ENCODE measurements around the gene PGAP3.

The PGAP3 gene

DNA sequence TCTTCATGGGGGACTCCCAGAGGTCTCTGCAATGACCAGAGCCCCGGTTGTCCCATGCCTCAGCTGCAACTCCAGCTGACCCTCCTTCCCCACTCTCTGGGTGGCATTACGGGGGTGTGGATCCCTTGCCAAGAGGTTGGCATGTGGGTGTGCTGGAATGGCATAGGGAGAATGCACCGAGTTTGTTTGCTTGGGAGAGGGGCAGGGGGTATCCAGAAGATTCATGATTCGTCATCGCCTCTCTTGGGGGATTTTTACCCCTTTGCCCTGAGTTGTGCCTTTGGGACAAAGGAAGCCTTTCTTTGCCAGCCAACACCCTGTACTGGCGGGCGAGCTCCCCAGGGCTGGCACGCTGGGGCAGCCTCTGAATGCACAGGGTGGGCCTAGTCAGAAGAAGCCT, 18.5 kb upstream of the PGAP3 start:
- no peak overlapping the region for H3K4me3 ChIP-seq (replicated peaks in 1 of 2; ENCODE audit: low read depth in 2 of 2, low read length in 2 of 2)
- TF ChIP-seq, protein P1, sequence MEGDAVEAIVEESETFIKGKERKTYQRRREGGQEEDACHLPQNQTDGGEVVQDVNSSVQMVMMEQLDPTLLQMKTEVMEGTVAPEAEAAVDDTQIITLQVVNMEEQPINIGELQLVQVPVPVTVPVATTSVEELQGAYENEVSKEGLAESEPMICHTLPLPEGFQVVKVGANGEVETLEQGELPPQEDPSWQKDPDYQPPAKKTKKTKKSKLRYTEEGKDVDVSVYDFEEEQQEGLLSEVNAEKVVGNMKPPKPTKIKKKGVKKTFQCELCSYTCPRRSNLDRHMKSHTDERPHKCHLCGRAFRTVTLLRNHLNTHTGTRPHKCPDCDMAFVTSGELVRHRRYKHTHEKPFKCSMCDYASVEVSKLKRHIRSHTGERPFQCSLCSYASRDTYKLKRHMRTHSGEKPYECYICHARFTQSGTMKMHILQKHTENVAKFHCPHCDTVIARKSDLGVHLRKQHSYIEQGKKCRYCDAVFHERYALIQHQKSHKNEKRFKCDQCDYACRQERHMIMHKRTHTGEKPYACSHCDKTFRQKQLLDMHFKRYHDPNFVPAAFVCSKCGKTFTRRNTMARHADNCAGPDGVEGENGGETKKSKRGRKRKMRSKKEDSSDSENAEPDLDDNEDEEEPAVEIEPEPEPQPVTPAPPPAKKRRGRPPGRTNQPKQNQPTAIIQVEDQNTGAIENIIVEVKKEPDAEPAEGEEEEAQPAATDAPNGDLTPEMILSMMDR (IDR thresholded peaks at IDR 0.05; ENCODE audit: low read depth, low read length) = no peak
- DNase-seq (ENCODE audit: low read depth in 2 of 2) = no peak

DNA sequence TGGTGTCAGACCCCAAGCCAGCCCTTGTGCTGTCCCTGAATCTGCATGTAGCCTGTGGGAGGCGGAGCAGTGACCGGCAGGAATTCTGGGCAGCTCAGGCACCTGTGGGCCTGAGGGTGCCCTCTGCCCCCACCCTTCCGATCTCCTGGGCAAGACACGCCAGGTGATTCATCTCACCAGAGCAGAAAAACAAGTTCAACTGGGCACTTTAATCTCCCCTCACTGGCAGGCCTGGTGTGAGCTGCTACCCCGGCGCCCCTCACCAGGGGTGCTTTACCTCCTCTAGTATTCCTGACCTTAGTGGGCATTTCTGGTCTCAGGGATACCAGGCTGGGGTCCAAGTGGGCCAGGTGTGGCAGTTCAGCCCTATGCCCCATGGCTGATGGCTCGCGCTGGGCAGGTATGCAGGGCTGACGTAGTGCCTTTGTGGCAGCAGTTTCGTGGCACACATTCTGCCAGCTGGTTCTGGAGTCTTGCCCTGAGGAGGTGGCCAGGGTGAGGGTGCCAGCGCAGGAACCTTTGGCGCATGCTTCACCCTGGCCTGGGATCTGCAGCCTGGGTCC, 18.0 kb upstream of the PGAP3 start:
- DNase-seq (ENCODE audit: low read depth in 2 of 2) = no peak
- TF ChIP-seq, protein P1 (IDR thresholded peaks at IDR 0.05; ENCODE audit: low read depth, low read length) = no peak
- H3K4me3 ChIP-seq (replicated peaks in 1 of 2; ENCODE audit: low read depth in 2 of 2, low read length in 2 of 2) = no peak overlapping the region

DNA sequence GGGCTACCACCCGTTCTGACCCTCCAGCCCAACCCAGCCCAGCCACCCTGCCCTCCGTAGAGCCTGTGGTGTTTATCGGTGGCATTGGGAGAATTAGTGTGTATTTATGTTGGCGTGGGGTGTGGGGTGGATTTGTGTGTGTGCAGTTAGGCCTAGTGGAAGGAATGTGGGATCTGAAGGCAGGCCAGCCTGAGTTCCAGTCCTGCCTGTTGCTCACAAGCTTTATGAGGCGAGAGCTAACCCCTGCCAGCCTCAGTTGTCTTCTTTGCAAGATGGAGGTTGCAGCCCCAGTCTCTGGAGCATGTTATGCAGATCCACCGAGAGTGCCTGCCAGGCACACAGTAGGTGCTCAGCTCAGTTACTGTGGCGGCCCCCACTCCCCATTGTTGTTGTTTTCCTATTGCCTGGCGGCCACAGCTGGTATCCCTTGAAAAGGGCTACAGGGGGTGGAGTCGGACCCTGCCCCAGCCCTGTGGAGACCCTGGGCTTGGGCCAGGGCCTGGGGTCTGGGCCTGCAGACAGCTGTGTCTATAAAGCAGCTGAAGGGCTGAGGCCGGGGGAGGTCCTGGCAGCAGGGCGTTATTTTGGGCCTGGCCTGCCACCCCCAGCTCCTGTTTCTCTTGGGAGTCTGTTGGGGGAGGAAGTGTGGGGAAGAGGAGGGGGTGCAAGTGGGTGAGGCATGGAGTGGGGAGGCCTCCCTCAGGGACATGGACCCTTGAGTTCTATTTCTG, 17.1 kb upstream of the PGAP3 start:
- DNase-seq (ENCODE audit: low read depth in 2 of 2) = peak; percentile 23 to 31

DNA sequence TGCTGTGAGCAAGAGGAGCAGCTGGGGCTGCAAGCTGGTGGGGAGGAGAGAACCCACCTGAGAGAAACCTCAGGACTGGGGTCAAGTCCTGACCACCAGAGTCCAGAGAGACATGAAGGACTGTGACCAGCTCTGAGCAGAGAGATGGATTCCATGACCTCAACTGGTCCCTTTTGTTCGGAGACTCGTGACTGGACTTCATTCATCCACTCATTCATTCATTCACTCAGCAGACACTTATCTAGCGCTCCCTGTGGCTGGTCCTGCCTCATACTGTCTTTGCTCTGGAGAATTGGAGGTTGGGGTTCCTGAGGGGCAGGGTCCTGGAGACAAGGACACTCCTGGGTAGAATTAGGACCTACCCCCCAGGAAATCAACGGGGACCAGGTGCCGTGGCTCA, 16.1 kb upstream of the PGAP3 start:
- no peak overlapping the region for H3K4me3 ChIP-seq (replicated peaks in 1 of 2; ENCODE audit: low read depth in 2 of 2, low read length in 2 of 2)
- TF ChIP-seq, protein P1 (IDR thresholded peaks at IDR 0.05; ENCODE audit: low read depth, low read length) = no peak
- DNase-seq (ENCODE audit: low read depth in 2 of 2) = no peak

More for the DNA sequence above, 17.1 kb upstream of the PGAP3 start:
- TF ChIP-seq, protein P1 (IDR thresholded peaks at IDR 0.05; ENCODE audit: low read depth, low read length) = no peak
- no peak overlapping the region for H3K4me3 ChIP-seq (replicated peaks in 1 of 2; ENCODE audit: low read depth in 2 of 2, low read length in 2 of 2)

DNA sequence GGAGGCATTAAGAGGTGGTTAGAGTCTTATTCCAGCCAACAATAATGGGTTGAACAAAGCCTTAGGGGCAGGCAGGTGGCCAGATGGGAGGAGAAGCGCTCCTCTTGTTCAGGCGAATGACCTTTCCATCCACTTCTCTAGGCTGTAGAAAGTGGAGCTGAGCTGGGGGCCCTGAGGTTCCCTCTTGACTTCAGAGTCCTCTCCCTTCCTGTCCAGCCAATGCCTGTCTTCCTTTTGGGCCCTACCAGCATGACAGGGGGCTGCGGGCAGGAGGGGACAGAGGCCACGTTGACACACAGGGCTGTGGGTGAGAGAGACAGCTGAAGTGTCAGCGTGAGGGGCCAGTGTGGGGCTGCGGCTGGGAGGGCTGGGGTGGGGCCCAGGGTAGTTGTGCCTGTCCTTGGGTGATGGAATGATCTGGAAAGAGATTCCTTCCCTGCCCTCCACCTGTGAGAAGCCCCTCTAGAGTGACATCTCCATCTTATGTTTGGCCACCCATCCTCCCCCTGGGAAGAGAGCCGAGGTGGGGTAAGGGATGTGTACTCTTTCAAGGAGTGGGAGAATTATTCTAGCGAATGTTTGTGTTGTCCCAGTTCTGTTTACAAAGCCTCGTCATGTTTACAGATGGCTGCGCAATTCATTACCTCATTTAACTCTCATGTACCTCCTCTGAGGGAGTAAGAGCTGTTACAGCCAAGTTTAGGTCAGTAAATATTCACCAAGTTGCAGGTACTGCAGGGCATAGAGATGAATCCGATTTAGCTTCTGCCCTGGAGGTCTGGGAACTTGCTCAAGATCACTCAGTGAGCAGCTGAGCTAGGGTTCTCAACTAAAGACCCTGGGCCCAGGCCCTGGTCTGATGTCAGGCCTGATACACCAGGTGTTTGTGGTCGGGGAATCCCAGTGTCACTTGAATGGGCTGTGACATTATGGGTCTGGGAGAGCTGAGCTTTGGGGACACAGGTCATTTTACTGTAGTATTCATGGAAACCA, 15.3 kb upstream of the PGAP3 start:
- TF ChIP-seq, protein P1 (IDR thresholded peaks at IDR 0.05; ENCODE audit: low read depth, low read length) = no peak
- no peak overlapping the region for H3K4me3 ChIP-seq (replicated peaks in 1 of 2; ENCODE audit: low read depth in 2 of 2, low read length in 2 of 2)
- no peak for DNase-seq (ENCODE audit: low read depth in 2 of 2)

DNA sequence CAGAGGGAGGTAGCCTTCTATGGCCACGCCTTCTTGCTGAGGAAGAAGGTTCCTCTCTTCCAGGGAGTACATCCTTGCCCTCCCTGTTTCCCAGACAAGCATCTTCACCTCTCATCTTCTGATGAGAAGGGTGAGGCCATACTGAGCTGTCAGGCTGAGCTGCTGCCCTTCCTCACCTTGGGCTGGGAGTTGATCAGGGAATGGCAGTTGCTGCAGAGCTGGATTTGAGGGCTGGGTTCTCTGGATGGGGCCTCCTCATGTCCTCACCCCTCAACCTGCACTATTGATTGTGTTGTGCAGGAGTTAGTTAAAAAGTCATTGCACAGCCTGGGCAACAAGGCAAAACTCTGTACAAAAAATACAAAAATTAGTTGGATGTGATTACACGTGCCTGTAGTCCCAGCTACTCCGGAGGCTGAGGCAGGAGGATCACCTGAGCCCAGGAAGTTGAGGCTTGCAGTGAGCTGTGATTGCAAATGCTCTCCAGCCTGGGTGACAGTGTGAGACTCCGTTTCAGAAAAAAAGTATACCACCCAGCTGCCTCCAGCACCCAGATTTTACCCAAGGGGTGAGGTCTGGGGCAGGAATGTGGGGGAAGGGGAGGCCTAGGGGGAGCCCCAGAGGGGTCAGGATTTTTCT, 14.0 kb upstream of the PGAP3 start:
- H3K4me3 ChIP-seq (replicated peaks in 1 of 2; ENCODE audit: low read depth in 2 of 2, low read length in 2 of 2) = no peak overlapping the region
- TF ChIP-seq, protein P1 (IDR thresholded peaks at IDR 0.05; ENCODE audit: low read depth, low read length) = no peak
- DNase-seq (ENCODE audit: low read depth in 2 of 2) = no peak
